Aorta (tissue), 5 donors: ENCODE results near the gene PROX1. TPM values are rescaled to one million over a fixed set of nuclear protein-coding genes. Genes with fewer than 3 reads are reported as not detected.

Source experiments
- ATAC-seq: fragments of 200-7000 bp; cut with Tn5 transposase; one replicate; pipeline ENCODE4 v1.9.1; 2022; ENCODE audit warnings: moderate library complexity; ENCODE audit not compliant: low FRiP score
- DNase-seq, 2 donors: peaks; one replicate each; pipeline ENCODE4 v3.0.0-alpha.2; 2020
- H3K27ac ChIP-seq, 2 donors: one replicate each; pipeline ENCODE4 v1.5.1; 2013; ENCODE audit warnings: low read length in 2 of 2, mild to moderate bottlenecking in 2 of 2, moderate library complexity in 2 of 2, control low read depth in 1 of 2, inconsistent platforms in 1 of 2, low read depth in 1 of 2
- H3K27me3 ChIP-seq, 2 donors: one replicate each; pipeline ENCODE4 v1.6.1; 2013; ENCODE audit warnings: control low read depth in 1 of 2, low read length in 1 of 2, mild to moderate bottlenecking in 1 of 2, moderate library complexity in 1 of 2; ENCODE audit not compliant: insufficient read depth in 2 of 2, control insufficient read depth in 1 of 2
- H3K36me3 ChIP-seq, 2 donors: one replicate each; pipeline ENCODE4 v1.6.1; 2013; ENCODE audit warnings: control low read depth in 1 of 2, low read length in 1 of 2, mild to moderate bottlenecking in 1 of 2; ENCODE audit not compliant: insufficient read depth in 2 of 2, control insufficient read depth in 1 of 2
- H3K4me1 ChIP-seq, 2 donors: one replicate each; pipeline ENCODE4 v1.6.1; 2013; ENCODE audit warnings: low read length in 2 of 2, control low read depth in 1 of 2, mild to moderate bottlenecking in 1 of 2, moderate library complexity in 1 of 2; ENCODE audit not compliant: insufficient read depth in 2 of 2, control insufficient read depth in 1 of 2
- H3K4me3 ChIP-seq, 2 donors: one replicate each; pipeline ENCODE4 v1.5.1; 2013; ENCODE audit warnings: low read length in 2 of 2, control low read depth in 1 of 2, mild to moderate bottlenecking in 1 of 2
- H3K9me3 ChIP-seq: one replicate; pipeline ENCODE4 v1.6.1; 2013; ENCODE audit warnings: mild to moderate bottlenecking, low read length; ENCODE audit not compliant: control insufficient read depth
- WGBS, 2 donors: extraction: QIAGEN DNeasy Blood & Tissue Kit; methylation state at CpG; one replicate each; pipeline ENCODE4 v1.1.7; 2013; 5-methylcytosine and 5-hydroxymethylcytosine counted together
- intact Hi-C, 2 donors: fragments of 100-400 bp; cut with DNase I; formaldehyde crosslinking; loops; one replicate each; pipeline versions ENCODE4 v1.14.2 to v1.15.0; 2022
- polyA plus RNA-seq, 2 donors: library from polyadenylated mRNA; stranded (reverse); fragments of 200-250 nt; gene quantifications; one replicate each; pipeline ENCODE4 v1.2.3, GENCODE V29; 2013
- total RNA-seq, 2 donors: library from RNA; stranded (reverse); fragmentation: NEBNext Ultra II Directional; extraction: Animal tissue kit (Norgen Biotek cat#: 25700); gene quantifications; one replicate each; pipeline ENCODE4 v1.2.1, GENCODE V29; 2021
- donor health status: healthy with polysubstance abuse.
- donor health status: Bipolar disorder and iron deficiency.
- donor health status: DM: no; HTN: no; CAD: no.
- donor health status: DM: no; HTN: no; CAD: no.
- donor health status: DM: yes; HTN: yes; CAD: no.

Gene PROX1
- total and polyA plus RNA-seq, 4 donors, result 1.5 to 2.6 (median 2.5) TPM; not detected in 1

- WGBS, 2 donors, result 83 to 84% methylated on average over 3 of the region's 3 CpGs
- DNase-seq (no peak), ATAC-seq (no peak)
- Histone ChIP-seq H3K36me3 (no peaks in the 10 kb centered on the region), H3K4me1 (no peaks in the 10 kb centered on the region), H3K27ac (no peak overlapping the region), H3K9me3 (peaks cover 2% of the 10 kb centered on the region), H3K27me3 (no peaks in the 10 kb centered on the region), H3K4me3 (no peak overlapping the region)
- intact Hi-C loops, result no loop called here
These were observed 79.2 kb downstream of the PROX1 start for GRCh38 chr1:214066936-214067335.

- intact Hi-C loops, result no loop called here
- H3K9me3 ChIP-seq, result peaks cover 2% of the 10 kb centered on the region
- no peaks in the 10 kb centered on the region for H3K4me1 ChIP-seq
- H3K27me3 ChIP-seq, result no peaks in the 10 kb centered on the region
- no peak overlapping the region for H3K27ac ChIP-seq
- no peak for DNase-seq
- 75 to 76% methylated on average over 7 of the region's 7 CpGs for WGBS, 2 donors
- H3K4me3 ChIP-seq, result no peak overlapping the region
- ATAC-seq, result no peak
- H3K36me3 ChIP-seq, result no peaks in the 10 kb centered on the region
These were observed 79.6 kb downstream of the PROX1 start for GRCh38 chr1:214067397-214067796.

- no peak for ATAC-seq
- no peaks in the 10 kb centered on the region for H3K4me1 ChIP-seq
- no peaks in the 10 kb centered on the region for H3K27me3 ChIP-seq
- H3K27ac ChIP-seq, result no peak overlapping the region
- H3K36me3 ChIP-seq, result no peaks in the 10 kb centered on the region
- intact Hi-C loops, result no loop called here
- no peak for DNase-seq
- H3K4me3 ChIP-seq, result no peak overlapping the region
- WGBS, 2 donors, result 71 to 78% methylated on average over 11 of the region's 11 CpGs
- peaks cover 2% of the 10 kb centered on the region for H3K9me3 ChIP-seq
These were observed 80.3 kb downstream of the PROX1 start for GRCh38 chr1:214067853-214068703.

GRCh38 chr1:214068979-214069378, 81.2 kb downstream of the PROX1 start:
- intact Hi-C loops, result no loop called here
- Histone ChIP-seq H3K36me3 (no peaks in the 10 kb centered on the region), H3K27me3 (peaks cover 0 to 2% of the 10 kb centered on the region in 2 donors), H3K9me3 (peaks cover 4% of the 10 kb centered on the region), H3K4me1 (no peaks in the 10 kb centered on the region), H3K27ac (no peak overlapping the region), H3K4me3 (no peak overlapping the region)
- ATAC-seq, result no peak
- no peak for DNase-seq
- WGBS, 2 donors, result 12 to 23% methylated on average over 1 of the region's 1 CpG

GRCh38 chr1:214071469-214071868, 83.7 kb downstream of the PROX1 start:
- Histone ChIP-seq H3K9me3 (peaks cover 5% of the 10 kb centered on the region), H3K4me1 (no peaks in the 10 kb centered on the region), H3K36me3 (no peaks in the 10 kb centered on the region), H3K27ac (no peak overlapping the region), H3K4me3 (no peak overlapping the region), H3K27me3 (peaks cover 0 to 4% of the 10 kb centered on the region in 2 donors)
- intact Hi-C loops, result no loop called here
- 75 to 90% methylated on average over 1 of the region's 1 CpG for WGBS, 2 donors
- DNase-seq, result no peak
- ATAC-seq, result no peak

GRCh38 chr1:214072426-214073157, 84.8 kb downstream of the PROX1 start:
- Histone ChIP-seq H3K9me3 (peaks cover 5% of the 10 kb centered on the region), H3K27me3 (peaks cover 0 to 4% of the 10 kb centered on the region in 2 donors), H3K36me3 (no peaks in the 10 kb centered on the region), H3K27ac (no peak overlapping the region), H3K4me3 (no peak overlapping the region), H3K4me1 (no peaks in the 10 kb centered on the region)
- WGBS, 2 donors, result 22 to 39% methylated on average over 10 of the region's 10 CpGs
- no peak for DNase-seq
- intact Hi-C loops, result no loop called here
- ATAC-seq, result no peak

- H3K36me3 ChIP-seq, result no peaks in the 10 kb centered on the region
- ATAC-seq (no peak), DNase-seq (no peak)
- H3K4me3 ChIP-seq, result no peak overlapping the region
- peaks cover 0 to 4% of the 10 kb centered on the region in 2 donors for H3K27me3 ChIP-seq
- no peaks in the 10 kb centered on the region for H3K4me1 ChIP-seq
- H3K9me3 ChIP-seq, result peaks cover 5% of the 10 kb centered on the region
- 51 to 56% methylated on average over 1 of the region's 1 CpG for WGBS, 2 donors
- H3K27ac ChIP-seq, result no peak overlapping the region
- intact Hi-C loops, result no loop called here
These were observed 86.7 kb downstream of the PROX1 start for GRCh38 chr1:214074477-214074876.

GRCh38 chr1:214075305-214075998, 87.7 kb downstream of the PROX1 start:
- peaks cover 5% of the 10 kb centered on the region for H3K9me3 ChIP-seq
- no peaks in the 10 kb centered on the region for H3K36me3 ChIP-seq
- WGBS, 2 donors, result 52 to 61% methylated on average over 5 of the region's 5 CpGs
- no peak overlapping the region for H3K27ac ChIP-seq
- peaks cover 0 to 4% of the 10 kb centered on the region in 2 donors for H3K27me3 ChIP-seq
- intact Hi-C loops, result no loop called here
- ATAC-seq (no peak), DNase-seq (no peak)
- no peaks in the 10 kb centered on the region for H3K4me1 ChIP-seq
- no peak overlapping the region for H3K4me3 ChIP-seq
